COLO668 (cell line): ENCODE results near the gene AGRP.

Experiments
- DNase-seq: peaks from one replicate; lab custom pipeline; 2025; ENCODE audit not compliant: unreplicated experiment; lab: John Stamatoyannopoulos, UW

AGRP gene

DNA sequence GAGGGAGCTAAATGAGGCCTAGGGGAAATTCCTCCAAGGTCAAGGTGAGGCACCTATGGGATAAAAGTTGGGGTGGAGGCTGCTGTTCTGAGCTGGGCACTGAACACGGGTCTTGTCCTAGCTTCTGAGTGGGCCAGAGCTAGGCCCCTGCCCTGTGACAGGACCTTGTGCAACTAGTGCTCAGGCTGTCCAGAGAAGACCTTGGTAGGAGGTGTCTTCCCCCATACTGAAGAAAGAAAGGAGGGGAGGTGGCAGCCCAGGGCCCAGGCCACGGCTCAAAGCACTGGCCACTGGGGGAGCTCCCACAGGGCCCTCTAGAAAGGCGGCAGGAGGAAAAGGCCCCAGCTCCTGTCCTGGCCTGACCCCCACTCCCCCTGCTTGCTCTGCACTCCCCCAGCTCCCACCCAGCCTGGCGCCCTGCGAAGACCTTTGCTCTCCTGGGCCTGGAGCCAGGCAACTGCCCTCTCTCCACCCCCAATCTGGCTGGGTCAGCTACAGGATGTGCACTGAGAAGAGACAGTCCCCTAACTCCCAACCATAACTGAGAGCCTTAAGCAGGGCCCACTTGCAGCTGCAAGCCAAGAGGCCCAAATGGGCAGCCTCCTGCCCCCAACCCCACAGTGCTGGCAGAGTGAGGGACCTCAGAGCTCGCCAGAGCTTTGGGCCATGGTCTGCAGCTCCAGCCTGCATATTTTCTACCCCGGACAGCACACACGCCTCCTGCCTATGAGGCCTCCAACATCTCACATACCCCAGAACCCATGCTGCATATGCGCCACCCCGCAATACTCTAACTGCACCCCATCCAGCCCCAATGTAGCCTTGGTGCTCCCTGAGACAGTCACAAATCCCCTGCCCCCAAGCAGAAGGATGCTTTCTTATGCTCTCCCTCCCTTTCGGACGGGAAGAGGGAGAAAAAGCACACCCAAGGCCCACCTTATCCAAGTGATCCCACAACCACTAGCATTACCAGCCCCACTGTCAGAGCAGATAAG lies 37.1 kb downstream of the AGRP start:
- DNase-seq, result no peak

- DNase-seq, result no peak
Observed at GRCh38 chr16:67445441-67445912, 37.9 kb downstream of the AGRP start.

GRCh38 chr16:67445126-67445426 lies 38.3 kb downstream of the AGRP start:
- DNase-seq, result no peak

DNA sequence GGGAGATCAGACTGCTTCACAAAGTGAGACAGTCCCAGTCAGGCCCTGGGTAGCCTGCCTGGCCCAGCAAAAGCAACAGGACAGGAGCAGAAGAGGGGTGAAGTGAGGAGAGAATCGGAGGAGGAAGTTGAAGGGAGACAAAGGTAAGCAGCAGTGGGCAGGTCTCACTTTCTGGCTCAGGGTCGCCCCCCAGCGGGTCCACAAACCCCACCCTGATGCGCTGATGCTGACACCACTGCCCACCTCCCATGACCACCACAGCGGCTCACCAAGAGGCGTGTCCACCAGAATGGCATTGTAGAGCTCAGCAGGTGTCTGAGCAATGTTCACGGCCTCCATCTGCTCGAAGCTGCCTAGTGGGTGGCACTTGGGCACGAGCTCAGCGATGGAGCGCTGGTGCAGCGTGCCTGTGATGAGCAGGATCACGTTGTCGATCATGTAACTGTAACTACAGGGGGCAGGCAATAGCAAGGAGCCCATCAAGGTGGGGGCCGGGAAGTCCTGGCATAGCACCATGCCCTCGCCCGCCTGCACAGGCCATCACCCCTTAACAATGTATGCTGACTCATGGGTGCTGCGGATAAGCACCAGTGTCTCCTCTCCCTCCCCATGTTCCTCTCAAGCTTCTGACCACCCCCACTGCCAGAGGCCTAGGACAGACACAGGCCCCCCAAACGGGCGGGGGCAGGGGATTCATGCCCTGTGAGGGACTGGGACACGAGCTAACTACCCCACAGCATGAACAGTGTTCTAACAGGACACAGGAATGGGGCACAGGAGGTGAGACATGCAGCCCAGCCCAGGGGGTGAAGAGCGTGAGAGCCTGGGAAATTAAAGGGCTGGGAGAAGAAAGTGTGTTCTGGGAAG lies 38.9 kb downstream of the AGRP start:
- no peak for DNase-seq

DNA sequence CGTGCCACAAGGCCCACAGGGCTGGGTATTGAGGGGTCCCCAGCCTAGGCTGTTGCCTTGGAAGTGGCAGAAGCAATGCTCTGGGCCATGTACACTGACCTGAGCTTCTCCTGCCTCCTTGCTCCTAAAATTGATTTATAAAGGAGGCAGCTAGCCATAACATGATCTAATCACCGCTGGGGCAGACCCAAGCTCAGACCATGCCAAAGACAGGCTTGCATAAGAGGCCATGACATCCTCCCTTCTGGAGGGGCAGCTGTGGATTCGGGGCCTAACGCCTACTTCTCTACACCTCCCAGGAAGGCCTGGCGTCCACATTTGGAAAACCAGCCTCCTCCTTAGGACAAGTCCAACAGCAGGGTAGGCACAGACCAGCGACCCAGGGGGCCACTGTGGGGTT lies 40.1 kb downstream of the AGRP start:
- DNase-seq, result no peak

- DNase-seq, result no peak
Observed at GRCh38 chr16:67442581-67443255, 40.6 kb downstream of the AGRP start.

DNA sequence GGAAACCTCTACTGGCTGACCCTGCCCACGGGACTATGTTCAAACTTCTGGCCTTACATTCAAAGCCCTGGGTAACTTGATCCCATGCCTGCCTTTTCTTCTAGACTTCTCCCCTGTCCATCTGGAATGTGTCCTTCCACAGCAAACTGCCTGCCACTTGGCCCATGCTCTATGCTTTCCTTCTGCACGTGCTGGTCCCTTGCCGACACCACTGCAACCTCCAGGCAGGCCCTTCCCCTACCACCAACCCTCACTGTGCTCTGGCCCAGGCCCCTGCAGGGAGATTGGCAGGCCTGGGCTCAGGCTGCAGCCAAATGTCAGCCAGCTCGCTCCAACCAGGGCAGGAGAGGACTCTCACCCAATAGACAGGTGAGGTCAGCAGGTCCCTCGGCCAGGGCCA lies 41.4 kb downstream of the AGRP start:
- DNase-seq, result no peak

- DNase-seq, result peak; percentile 96
Observed at GRCh38 chr16:67441271-67441753, 42.0 kb downstream of the AGRP start.

DNA sequence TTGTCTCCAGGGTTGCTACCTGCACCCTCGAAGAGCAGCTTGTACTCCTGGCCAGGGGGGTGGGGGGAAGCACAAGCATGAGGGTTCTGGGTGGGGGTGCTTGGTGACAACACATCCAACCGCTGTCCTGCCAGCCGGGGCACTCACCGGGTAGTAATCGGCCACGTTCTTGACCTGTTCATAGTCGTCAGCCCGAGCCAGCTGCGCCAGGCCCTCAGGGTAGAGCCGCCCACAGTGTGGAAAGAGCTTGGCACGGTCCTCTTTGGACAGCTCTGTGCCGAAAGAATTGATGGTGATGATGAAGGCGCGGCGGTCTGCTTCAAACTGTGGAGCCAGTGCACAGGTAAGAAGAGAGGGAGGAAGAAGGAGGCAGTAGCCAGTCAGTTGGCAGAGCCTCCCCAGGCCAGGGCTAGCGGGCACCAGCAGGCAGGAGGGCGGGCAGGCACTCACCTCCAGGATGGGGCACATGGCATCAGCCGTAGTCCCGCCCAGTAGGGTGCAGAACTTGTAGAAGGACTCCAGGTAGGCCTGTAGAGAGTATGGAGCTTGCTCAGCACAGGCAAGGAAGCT lies 44.4 kb downstream of the AGRP start:
- no peak for DNase-seq

- no peak for DNase-seq
Observed at GRCh38 chr16:67438098-67438791, 45.1 kb downstream of the AGRP start.

- no peak for DNase-seq
Observed at GRCh38 chr16:67437513-67437912, 45.8 kb downstream of the AGRP start.

- no peak for DNase-seq
Observed at GRCh38 chr16:67436640-67437193, 46.6 kb downstream of the AGRP start.

DNA sequence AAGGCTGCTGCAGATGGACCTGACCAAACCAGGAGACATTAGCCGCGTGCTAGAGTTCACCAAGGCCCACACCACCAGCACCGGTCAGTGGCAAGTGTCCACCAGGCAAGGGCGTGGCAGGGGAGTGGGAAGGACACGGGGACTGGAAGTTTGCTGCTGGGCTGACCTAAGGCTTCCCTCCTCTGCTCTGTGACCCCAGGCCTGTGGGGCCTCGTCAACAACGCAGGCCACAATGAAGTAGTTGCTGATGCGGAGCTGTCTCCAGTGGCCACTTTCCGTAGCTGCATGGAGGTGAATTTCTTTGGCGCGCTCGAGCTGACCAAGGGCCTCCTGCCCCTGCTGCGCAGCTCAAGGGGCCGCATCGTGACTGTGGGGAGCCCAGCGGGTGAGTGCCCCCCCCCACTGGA lies 47.6 kb downstream of the AGRP start:
- no peak for DNase-seq

GRCh38 chr16:67433131-67433719 lies 50.1 kb downstream of the AGRP start:
- DNase-seq, result no peak
